Prostate gland (tissue), 2 donors: ENCODE measurements around the gene MYL9.

ENCODE experiments used
- CTCF ChIP-seq, 4 experiments: fragments of 200-600 bp in 2 of 4; fragments of 450-650 bp in 2 of 4; sonication (generic) in 2 of 4; IDR thresholded peaks; 1 replicate in 3 of 4; 2 replicates in 1 of 4; pipeline ENCODE4 v1.5.1; 2016 to 2019; ENCODE audit warnings: antibody characterized with exemption in 4 of 4, mild to moderate bottlenecking in 2 of 4, moderate library complexity in 2 of 4
- POLR2A ChIP-seq: fragments of 450-650 bp; IDR thresholded peaks from one replicate; pipeline ENCODE4 v1.6.1; 2016; ENCODE audit warnings: antibody characterized with exemption, mild to moderate bottlenecking
- POLR2AphosphoS5 ChIP-seq: sonication (generic); formaldehyde crosslinking; IDR thresholded peaks from one replicate; pipeline ENCODE4 v1.6.1; 2017; ENCODE audit warnings: antibody characterized with exemption

GRCh38 chr20:36548704-36549627, 7.6 kb downstream of the MYL9 start:
- TF ChIP-seq POLR2A (no peak), POLR2AphosphoS5 (no peak), CTCF (IDR thresholded peaks at IDR 0.05) (no peak)
